H54 (cell line): ENCODE data around the gene NFKB1.
A peak's percentile ranks its signal among the peaks of the same experiment; 100 is the strongest.
"Not testable (repeated sequence)": the region's sequence is repeated elsewhere in the genome, so short reads cannot be mapped to it uniquely, and the experiment has no call there.

Experiments
- DNase-seq: peaks from one replicate; pipeline ENCODE4 v3.0.0; 2011; ENCODE audit warnings: low spot score, mixed read lengths; ENCODE audit not compliant: insufficient read length
- FAIRE-seq: peaks from 3 replicates; lab custom pipeline; 2011; peaks lifted over from hg19 to GRCh38; lab: Jason Lieb, UNC
- POLR2A ChIP-seq: IDR thresholded peaks from 2 replicates; pipeline ENCODE4 v1.6.1; 2011; ENCODE audit warnings: low read depth, mild to moderate bottlenecking, low read length

Gene NFKB1

GRCh38 chr4:102483120-102483519 is 18.0 kb upstream of the NFKB1 start:
- TF ChIP-seq POLR2A: no peak
- FAIRE-seq: no peak
- DNase-seq: no peak

- FAIRE-seq, DNase-seq: not testable (repeated sequence)
Observed at GRCh38 chr4:102483990-102484692, 17.0 kb upstream of the NFKB1 start.

DNA sequence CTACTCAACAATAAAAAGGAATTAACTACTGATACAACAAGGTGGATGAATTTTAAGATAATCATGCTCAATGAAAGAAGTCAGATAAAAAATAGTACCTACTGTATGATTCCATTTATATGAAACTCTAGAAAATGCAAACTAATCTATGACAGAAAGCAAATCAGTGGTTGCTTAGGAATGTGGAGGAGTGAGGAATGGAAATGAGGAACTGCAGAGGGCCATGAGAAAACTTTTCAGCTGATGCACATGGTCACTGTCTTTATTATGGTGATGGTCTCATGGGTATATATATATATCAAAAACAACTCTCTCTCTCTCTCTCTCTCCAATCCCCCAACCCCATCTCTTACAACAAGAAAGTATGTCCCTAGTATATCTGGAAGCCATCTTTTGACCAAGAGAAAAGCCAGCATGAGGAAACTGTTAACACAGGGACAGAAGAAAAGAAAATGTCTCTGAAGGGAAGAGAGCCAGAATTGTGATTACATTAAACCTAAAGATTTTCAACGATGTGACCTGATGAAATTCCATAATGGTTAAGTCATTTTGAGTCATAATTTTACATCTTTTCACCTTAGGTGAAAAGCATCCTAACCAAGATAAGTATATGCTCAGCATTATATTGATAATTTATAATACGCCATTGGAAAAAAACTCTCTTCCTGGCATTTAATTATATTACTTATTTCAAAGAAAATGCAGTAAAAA is 8.5 kb upstream of the NFKB1 start:
- TF ChIP-seq POLR2A: no peak
- FAIRE-seq (no peak), DNase-seq (no peak)

GRCh38 chr4:102493257-102493656 is 7.9 kb upstream of the NFKB1 start:
- FAIRE-seq: no peak

DNA sequence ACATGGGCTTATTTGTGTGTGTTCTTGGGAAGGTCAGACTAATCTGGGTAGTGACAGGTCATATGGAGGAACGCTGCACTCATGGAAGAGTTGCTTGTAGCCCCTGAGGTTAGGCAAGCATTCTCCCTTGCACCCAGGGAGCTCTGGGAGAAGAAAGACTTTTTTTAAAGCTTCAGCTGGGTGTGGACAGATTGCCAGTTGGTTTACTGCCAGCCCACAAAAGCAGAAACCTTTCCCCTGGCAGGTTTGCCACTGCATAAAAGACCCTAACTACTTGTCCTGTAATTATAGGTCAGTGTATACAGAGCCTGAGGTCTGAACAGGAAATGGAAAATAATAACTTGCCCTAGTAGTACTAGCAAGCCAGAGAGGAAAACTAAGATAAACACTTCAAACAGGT is 7.4 kb upstream of the NFKB1 start:
- DNase-seq (no peak), FAIRE-seq (no peak)
- TF ChIP-seq POLR2A: no peak

More at GRCh38 chr4:102493257-102493656, 7.9 kb upstream of the NFKB1 start:
- no peak for DNase-seq
- no peak for TF ChIP-seq POLR2A

DNA sequence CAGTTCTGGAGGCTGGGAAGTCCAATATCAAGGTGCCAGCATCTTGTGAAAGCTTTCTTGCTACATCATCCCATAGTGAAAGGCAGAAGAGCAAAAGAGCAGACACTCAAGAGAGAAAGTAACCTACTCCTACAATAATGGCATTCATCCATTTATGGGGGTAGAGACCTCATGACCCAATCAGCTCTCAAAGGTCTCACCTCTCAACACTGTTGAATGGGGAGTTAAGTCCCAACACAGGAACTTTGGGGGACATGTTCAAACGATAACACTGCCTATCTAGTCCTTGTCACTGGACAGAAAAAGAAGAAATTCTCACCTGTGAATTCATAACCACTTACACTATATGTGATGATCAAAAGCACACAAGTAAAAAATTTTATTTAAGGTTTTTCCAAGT is 6.6 kb upstream of the NFKB1 start:
- no peak for DNase-seq
- FAIRE-seq: no peak
- no peak for TF ChIP-seq POLR2A

DNA sequence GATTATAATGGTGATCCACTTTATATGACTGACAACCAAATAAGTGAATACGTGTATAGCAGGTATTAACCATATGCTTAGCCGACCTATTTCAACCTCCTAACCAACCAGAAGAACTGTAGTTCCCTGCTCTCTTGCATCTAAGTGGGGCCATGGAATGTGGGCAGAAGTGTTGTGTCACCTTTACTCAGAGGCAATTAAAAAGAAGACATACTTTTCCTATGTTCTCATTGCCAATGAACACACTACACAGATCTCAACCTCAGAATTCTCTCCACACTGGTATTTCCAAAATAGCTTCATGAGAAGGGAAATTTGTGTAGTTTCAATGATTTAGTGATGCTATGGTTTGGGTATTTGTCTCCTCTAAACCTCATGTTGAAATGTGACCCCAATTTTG is 3.2 kb upstream of the NFKB1 start:
- DNase-seq: no peak
- TF ChIP-seq POLR2A: no peak
- no peak for FAIRE-seq

GRCh38 chr4:102500352-102500695 is 835 bp upstream of the NFKB1 start:
- TF ChIP-seq POLR2A: no peak
- FAIRE-seq (no peak), DNase-seq (no peak)

GRCh38 chr4:102501447-102501696 is 213 bp downstream of the NFKB1 start:
- FAIRE-seq (no peak), DNase-seq (no peak)
- 0 out of 2 replicates have a peak, but pooled peaks have one; percentile 65 for TF ChIP-seq POLR2A

- DNase-seq (no peak), FAIRE-seq (no peak)
Observed at GRCh38 chr4:102502543-102502818, 1.3 kb downstream of the NFKB1 start.

GRCh38 chr4:102503301-102503746 is 2.2 kb downstream of the NFKB1 start:
- TF ChIP-seq POLR2A: no peak
- DNase-seq: no peak
- no peak for FAIRE-seq

More at GRCh38 chr4:102502543-102502818, 1.3 kb downstream of the NFKB1 start:
- no peak for TF ChIP-seq POLR2A

DNA sequence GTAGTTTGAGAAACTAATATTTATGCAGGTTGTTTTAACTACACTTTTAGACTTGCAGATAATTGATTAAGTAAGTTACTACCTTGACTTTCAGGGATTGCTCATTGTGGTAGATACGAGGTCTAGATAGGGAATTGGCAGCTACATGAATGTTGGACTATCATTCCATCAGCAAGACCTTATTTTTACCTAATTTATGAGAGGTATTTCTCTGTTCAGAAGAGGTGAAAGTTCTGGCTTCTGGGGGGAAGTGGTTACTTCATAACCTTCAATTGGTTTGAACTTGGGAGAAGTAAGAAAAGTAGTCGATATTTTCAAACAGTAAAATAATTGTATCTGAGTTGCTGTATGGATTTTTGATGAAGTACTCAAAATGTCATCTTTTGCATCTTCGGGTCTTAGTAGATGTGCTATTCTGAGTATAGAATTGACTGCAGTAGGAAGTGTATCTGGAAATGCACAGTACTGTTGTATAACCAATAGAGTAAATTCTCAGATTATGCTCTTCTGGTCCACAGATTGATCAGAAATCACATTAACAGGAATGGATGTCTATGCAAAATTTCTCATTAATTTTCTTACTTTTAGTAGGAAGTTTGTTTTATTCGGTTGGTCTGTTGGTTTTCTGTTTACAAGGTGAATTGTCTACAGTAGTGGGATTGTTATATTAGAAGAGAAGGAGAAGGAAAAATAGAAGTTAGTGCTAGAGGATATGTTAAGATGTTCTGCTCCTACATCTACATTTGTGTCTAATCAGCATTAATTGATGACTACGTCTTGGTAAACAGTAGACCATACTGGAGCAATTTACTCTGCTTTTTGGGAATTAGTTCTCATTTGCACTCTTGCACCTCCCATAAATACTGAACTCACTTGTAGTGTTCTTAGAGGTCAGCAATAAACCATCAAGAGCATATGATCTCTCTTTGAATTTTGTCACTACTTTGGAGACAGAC is 3.0 kb downstream of the NFKB1 start:
- FAIRE-seq (peak; percentile 23), DNase-seq (no peak)
- TF ChIP-seq POLR2A: no peak

DNA sequence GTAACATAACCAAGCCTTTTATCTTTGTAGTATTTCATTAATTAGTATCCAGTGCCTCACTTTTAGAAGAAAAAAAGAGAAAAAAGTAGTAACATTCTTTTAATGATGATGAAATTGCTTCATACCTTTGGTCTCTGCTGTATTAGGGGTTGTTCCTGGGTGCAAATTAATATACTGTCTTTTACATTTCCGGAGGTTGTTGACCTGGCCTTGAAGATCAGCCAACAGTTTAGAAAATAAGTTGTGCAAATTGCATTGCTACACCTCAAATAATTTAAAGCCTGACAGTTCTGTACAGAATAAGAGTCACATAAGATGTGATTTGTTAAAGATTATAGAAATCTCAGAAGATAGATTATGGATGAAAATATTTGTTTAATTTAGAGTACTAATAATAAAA is 3.8 kb downstream of the NFKB1 start:
- no peak for TF ChIP-seq POLR2A
- DNase-seq: no peak
- FAIRE-seq: no peak

DNA sequence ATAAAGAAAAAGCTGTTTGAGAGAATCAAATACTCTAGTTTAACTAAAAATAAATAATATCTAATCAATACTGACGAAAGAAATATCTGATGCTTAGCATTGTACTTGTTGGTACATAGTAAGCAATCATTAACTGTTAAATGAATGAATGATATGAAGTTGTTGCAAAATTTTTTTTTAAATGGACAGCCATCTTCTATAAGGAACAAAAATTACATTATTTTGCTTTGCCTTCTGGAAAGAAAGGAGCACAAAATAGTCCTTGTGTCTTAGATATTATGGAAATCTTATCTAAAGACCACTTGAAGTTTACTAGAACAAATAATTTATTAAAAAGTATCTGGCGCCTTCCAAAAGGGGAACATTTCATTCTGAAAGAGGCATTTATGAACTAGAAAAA is 4.5 kb downstream of the NFKB1 start:
- no peak for TF ChIP-seq POLR2A
- DNase-seq (no peak), FAIRE-seq (no peak)
